MM.1S (cell line): Measurements from ENCODE around the gene ZBTB7C.

Experiments used
- CTCF ChIP-seq: fragments of 300-600 bp; sonication (generic); IDR thresholded peaks from 2 replicates; pipeline ENCODE4 v1.5.1; 2016; ENCODE audit warnings: antibody characterized with exemption, low read length, mixed read lengths
- EZH2 ChIP-seq: fragments of 300-600 bp; sonication (generic); optimal IDR thresholded peaks from 2 replicates; pipeline ENCODE3; 2017; ENCODE audit warnings: low read depth, mild to moderate bottlenecking, antibody characterized with exemption, low read length, mixed read lengths

GRCh38 chr18:48032876-48033789, 376.1 kb downstream of the ZBTB7C start:
- no peak for TF ChIP-seq EZH2
- no peak for TF ChIP-seq CTCF
